SHP77 treated with DMSO at 0.1 percent for 48 hours (cell line): Measurements from ENCODE around the gene CYSTM1.
A peak's percentile ranks its signal among the peaks of the same experiment; 100 is the strongest.
"Not testable (repeated sequence)": the region's sequence is repeated elsewhere in the genome, so short reads cannot be mapped to it uniquely, and the experiment has no call there.

ENCODE experiments used
- DNase-seq: peaks from one replicate; lab custom pipeline; 2025; lab: John Stamatoyannopoulos, UW

CYSTM1 gene

GRCh38 chr5:140150201-140150600 lies 24.8 kb upstream of the CYSTM1 start:
- DNase-seq = no peak

- no peak for DNase-seq
Observed at GRCh38 chr5:140151144-140152021, 23.6 kb upstream of the CYSTM1 start.

GRCh38 chr5:140152022-140152999 lies 22.7 kb upstream of the CYSTM1 start:
- no peak for DNase-seq

GRCh38 chr5:140153255-140153654 lies 21.7 kb upstream of the CYSTM1 start:
- DNase-seq = no peak

GRCh38 chr5:140153905-140154304 lies 21.1 kb upstream of the CYSTM1 start:
- no peak for DNase-seq

GRCh38 chr5:140154710-140155381 lies 20.1 kb upstream of the CYSTM1 start:
- not testable (repeated sequence) for DNase-seq

GRCh38 chr5:140157032-140157781 lies 17.8 kb upstream of the CYSTM1 start:
- DNase-seq = peak; percentile 80

GRCh38 chr5:140159014-140159927 lies 15.7 kb upstream of the CYSTM1 start:
- DNase-seq = no peak

- no peak for DNase-seq
Observed at GRCh38 chr5:140162275-140162674, 12.7 kb upstream of the CYSTM1 start.

GRCh38 chr5:140162781-140163180 lies 12.2 kb upstream of the CYSTM1 start:
- no peak for DNase-seq

GRCh38 chr5:140165101-140165922 lies 9.7 kb upstream of the CYSTM1 start:
- no peak for DNase-seq

GRCh38 chr5:140165923-140166270 lies 9.1 kb upstream of the CYSTM1 start:
- no peak for DNase-seq

- DNase-seq = no peak
Observed at GRCh38 chr5:140166911-140167310, 8.1 kb upstream of the CYSTM1 start.

- DNase-seq = no peak
Observed at GRCh38 chr5:140168371-140168770, 6.6 kb upstream of the CYSTM1 start.

GRCh38 chr5:140169410-140169809 lies 5.6 kb upstream of the CYSTM1 start:
- DNase-seq = no peak

GRCh38 chr5:140172483-140172882 lies 2.5 kb upstream of the CYSTM1 start:
- DNase-seq = no peak

GRCh38 chr5:140174014-140174413 lies 974 bp upstream of the CYSTM1 start:
- no peak for DNase-seq

GRCh38 chr5:140175367-140176030 lies 511 bp downstream of the CYSTM1 start:
- DNase-seq = peak; percentile 79

- no peak for DNase-seq
Observed at GRCh38 chr5:140176031-140176387, 1.0 kb downstream of the CYSTM1 start.
